Measurements from ENCODE around the gene IMP3.
"Not testable (repeated sequence)": the region's sequence is repeated elsewhere in the genome, so short reads cannot be mapped to it uniquely, and the experiment has no call there.

The IMP3 gene

DNA sequence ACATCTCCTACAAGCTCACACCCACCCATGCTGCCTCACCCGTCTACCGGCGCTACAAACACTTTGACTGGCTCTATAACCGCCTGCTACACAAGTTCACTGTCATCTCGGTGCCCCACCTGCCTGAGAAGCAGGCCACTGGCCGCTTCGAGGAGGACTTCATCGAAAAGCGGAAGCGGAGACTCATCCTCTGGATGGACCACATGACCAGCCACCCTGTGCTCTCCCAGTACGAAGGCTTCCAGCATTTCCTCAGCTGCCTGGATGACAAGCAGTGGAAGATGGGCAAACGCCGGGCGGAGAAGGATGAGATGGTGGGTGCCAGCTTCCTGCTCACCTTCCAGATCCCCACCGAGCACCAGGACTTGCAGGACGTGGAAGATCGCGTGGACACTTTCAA lies 9.8 kb upstream of the IMP3 start:
- DNase-seq: no peak

DNA sequence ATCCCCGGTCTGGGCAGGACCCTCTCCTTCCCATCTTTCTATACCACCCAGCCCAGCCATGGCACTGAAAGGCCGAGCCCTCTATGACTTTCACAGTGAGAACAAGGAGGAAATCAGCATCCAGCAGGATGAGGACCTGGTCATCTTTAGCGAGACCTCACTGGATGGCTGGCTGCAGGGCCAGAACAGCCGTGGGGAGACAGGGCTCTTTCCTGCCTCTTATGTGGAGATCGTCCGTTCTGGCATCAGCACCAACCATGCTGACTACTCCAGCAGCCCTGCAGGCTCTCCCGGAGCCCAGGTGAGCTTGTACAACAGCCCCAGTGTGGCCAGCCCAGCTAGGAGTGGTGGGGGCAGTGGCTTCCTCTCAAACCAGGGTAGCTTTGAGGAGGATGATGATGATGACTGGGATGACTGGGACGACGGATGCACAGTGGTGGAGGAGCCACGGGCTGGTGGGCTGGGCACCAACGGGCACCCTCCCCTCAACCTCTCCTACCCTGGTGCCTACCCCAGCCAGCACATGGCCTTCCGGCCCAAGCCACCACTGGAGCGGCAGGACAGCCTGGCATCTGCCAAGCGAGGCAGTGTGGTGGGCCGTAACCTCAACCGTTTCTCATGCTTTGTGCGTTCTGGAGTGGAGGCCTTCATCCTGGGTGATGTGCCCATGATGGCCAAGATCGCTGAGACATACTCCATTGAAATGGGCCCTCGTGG lies 9.2 kb upstream of the IMP3 start:
- no peak for DNase-seq

DNA sequence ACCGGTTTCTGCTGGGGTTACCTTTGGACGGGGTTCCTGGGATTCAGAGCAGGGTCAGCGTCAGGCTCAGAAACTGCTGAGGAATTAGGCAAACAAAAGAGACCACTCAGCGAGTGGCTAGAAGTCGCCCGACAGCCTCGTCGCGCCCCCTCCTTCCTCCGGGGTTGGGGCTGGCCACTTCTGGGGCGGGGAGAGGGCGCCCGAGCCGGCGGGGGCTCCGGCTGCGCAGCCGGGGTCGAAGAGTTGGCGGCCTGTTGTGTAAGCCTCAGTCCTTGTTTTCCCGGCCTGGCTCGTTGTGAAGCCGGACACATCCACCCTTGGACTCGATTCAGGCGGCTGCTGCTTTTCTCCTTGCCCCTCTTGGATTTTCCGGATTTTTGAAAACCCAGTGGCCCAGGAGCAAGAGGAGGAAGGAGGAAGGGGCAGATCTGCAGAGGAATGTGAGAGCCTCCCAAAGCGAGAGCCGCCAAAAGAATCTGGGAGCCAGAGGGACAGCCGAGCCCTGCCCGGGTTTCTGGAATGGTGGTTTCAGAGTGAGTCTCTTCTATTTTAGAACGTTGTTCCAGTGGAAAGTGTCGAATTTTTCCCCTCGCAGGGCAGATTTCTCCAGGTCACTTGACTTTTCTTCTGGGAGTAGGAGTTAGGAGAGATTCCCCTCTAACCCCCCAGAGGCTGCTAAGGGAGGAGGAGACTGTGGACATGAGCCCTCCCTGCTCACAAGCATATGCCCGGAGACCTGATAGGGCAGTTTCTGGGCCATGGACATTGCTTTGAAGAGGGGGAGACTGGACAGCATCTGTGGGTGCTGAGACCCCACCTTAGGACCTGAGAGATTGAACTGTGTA lies 8.4 kb upstream of the IMP3 start:
- DNase-seq: no peak

DNA sequence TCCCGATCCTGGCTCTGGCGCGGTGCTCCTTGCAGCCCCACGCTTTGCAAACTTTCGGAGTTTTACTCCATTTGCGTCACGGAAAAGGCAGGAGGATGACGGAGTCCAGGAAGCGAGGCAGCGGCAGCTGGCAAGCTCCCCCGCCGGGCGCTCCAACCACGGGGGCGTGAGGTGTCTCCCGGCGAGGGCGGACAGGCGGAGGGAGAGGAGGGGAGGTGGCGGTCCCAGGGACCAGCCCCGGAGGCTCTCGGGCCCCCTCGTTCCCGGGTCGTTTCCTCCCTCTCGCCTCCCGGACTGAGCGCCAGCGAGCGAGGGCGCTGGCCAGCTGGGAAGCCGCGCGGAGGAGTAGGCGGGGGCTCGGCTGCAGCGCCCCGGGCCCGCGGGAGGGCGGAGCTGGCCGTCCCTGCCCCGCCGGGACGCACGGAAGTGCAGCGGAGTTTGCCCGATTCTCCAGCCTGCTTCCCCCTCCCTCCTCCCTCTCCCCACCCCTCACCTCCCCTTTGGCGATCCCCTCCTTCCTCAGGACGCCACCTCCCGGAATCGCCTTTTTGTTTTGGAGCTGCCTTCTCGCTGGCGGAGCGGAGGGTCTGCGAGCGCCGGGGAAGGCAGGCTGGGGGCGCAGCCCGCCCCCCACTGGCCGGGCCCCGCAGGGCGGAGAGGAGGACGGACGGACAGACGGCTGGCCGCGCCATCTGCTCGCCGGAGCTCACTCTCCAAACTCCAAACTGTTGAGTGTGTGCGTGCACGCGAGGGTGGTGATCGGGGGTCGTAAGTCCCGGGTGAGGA lies 7.5 kb upstream of the IMP3 start, which contains the start of gene SNX33:
SNX33 (plus strand) TSS at position 543 of the 786 bp plus-strand sequence. CDS start 1,191 bp downstream, outside the sequence.
- DNase-seq: no peak

DNA sequence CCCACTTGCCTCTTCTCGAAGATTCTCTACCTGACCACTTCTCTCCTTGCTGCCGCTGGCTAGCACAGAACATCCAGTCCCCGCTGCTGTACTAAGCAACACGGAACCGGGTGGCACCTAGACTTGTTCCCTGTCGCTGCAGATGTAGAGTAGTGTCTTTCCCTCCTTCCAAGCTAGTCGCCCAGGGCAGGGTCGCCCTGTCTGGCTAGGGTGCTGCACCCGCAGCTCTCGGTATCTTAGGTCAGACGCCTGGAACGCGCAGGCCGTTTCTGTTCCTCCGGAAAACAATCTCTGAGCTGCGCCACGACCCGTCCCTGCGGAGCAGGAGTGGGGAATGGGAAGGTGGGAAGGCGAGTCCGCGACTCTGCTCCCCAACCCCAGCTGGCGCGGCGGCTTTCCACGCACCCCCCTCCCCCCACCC lies 6.9 kb upstream of the IMP3 start:
- no peak for DNase-seq

DNA sequence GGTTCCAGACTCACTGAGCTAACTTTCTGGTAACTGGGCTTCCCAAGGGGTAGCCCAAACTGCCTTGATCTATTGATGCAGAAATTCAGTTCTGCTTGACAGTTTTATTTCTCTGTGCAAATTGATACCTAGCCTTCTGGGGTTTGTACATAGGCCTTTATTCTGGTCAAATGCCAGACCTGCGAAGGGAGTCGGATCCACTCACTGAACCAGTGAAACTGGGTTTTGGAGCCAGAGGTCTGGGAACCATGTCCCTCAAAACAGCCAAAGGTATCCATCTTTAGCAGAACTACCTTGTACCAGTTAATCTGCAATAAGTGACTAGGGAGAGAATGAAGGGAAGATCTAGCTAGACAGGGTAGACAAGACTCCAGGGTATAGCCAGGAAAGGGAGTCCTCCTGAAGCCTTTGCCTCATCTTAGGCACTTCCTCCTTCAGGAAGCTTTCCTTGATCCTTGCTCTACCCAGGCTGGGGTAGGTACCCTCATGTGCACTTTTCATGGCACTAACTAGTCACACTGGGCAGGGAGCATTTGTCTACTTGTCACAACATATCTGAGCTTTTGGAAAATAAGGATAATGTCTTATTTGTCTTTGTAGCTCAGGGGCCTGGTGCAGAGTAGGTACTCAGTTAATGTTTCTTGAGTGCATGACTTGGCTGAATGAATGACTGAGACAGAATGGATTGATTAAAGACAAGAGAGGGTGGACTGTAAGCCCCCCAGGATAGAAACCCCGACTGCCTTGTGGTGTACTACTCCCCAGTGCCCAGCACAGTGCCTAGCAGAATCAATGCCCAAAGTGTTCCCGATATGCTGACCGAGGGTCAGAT lies 6.3 kb upstream of the IMP3 start:
- DNase-seq: no peak

DNA sequence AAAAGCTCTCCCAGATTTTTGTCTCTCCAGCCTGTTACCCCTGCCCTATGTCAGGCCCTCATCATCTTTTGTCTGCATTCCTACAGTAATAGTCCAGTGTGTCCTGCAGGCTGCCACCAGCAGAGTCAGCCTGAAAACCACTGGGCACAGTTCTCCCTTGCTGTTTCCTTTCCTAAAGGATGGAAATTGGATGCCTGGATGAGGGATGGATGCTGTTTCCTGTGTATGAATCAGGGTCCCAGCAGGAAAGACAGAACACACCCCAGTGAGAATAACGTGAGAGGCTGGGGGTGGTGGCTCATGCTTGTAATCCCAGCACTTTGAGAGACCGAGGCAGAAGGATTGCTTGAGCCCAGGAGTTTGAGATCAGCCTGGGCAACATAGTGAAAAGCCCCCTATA lies 4.4 kb upstream of the IMP3 start:
- DNase-seq: no peak

DNA sequence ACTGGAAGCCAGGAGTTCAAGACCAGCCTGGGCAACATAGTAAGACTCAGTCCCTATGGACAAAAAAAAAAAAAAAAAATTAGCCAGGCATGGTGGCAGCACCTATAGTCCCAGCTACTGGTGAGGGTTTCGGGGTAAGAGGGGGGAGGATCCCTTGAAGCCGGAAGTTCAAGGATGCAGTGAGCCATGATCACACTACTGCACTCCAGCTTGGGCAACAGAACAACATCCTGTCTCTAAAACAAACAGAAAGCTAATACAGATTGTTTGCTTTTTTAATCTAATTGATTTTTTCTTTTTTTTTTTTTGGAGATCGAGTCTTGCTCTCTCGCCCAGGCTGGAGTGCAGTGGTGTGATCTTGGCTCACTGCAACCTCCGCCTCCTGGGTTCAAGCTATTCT lies 1.6 kb upstream of the IMP3 start:
- DNase-seq: no peak

DNA sequence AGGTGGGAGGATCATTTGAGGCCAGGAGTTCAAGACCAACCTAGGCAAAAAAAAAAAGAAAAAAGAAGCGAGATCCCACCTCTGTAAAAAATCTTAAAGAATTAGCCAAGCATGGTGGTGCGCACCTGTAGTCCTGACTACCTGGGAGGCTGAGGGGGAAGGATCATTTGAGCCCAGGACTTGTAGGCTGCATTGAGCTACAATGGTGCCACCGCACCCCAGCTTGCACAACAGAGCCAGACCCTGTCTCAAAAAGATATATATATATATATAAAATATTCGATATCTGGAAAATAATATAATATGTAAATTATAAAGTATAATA lies 1.1 kb upstream of the IMP3 start:
- no peak for DNase-seq

DNA sequence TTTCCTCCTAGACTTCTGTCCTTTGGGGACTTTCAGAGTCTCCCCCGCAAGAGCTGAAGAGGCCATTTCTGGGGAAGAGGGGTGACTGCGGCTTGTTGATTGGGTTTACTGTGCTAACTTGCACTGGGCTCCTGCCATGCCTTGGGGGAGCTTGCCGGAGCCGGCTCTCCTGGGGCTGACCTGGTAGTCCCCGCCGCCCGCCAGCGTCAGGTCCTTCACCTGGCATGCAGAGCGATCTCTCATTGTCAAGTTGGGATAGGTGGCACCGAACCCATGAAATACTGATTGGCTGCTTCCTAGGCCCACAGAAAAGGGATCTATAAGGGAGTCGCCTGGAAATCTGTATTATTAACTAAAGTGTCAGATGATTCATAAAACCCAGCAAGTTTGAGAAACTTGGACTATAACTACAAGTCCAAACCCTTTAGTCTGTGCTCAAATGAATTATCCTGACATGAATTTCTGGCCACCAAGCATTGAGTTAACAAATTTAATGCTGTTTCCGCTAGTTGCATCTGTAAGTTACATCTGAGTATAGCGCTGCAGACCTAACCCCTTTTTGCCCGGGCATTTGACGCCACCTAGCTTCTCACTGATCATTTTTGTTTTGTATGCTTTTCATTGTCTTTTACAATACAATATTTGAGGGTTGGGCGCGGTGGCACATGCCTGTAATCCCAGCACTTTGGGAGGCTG lies 607 bp upstream of the IMP3 start:
- no peak for DNase-seq

DNA sequence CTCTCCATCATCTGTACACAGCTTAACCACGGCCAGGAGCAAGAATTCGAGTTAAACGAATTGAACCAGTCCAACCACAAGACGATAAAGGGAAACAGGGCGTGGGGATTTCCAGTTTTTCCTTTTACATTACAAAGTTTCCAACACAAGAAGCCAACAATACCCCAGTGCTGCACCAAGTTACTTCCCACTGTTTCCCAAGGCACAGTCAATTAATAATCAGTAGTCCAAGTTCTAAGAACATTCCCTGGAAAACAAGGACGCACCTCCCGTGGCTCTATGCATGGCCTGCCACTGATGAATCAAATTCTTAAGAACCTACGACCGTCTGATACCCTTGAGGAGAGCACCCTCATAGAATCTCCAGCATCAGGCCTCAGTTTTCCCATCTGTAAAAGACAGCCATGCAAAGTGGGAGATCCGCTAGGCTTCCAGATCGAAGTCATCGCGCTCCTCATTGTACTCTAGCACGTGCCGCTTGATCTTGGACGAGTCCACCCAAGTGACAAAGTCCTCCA lies 774 bp downstream of the IMP3 start:
- DNase-seq: no peak

DNA sequence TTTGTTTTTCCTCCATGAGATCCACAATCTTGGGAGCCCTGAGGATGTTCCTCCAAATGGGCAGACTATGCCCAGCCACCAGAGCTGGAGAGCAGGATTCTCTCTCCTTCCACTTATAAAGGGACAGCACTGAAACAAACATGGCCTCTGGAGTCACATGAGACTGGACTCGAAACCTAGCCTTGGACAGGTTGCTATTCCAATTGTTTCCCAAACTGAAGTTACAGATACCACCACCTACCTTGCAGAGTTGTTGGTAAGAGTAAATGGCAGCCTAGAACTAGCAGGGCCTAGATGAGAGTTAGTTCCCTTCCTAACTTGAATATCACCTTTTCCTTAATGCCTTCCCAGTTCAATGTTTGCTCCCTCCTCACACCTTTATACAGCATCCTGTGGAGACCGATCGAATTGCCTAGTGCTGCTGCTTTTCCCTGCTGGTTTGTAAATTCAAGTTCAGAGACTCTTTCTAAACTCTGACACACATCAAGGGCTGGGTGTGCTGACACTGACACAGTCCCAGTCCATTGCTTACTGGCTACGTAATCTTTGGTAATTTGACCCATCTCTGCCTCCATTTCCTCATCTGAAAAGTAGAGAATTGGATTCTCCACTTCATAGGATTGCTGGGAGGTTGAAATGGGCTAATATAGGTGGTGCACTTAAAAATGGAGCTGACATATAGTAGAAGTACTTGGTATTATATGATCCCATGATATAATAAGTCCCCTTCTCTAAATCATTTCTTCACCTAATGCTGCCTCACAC lies 2.6 kb downstream of the IMP3 start:
- no peak for DNase-seq

DNA sequence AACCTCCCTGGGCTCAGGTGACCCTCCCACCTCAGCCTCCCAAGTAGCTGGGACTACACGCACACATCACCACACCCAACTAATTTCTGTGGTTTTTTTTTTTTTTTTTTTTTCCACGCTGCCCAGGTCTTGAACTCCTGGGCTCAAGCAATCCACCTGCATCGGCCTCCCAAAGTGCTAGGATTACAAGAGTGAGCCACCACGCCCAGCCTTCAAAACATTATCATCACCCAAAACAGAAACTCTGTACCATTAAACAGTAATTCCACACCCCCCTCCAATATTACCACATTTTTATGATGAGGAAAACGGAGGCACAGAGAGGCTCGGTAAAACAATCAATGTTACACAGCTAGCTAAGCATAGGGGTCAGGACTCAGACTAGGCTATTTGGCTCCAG lies 4.0 kb downstream of the IMP3 start:
- no peak for DNase-seq

DNA sequence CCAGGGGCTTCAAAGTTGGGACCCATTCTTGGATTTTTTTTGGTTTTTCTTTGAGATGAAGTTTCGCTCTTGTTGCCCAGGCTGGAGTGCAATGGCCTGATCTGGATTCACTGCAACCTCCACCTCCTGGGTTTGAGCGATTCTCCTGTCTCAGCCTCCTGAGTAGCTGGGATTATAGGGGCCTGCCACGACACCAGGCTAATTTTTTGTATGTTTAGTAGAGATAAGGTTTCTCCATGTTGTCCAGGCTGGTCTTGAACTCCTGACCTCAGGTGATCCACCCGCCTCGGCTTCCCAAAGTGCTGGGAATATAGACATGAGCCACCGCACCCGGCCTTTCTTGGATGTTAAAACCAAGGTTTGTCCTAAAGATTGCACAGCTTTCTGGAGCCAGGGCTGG lies 6.1 kb downstream of the IMP3 start:
- DNase-seq: not testable (repeated sequence)

DNA sequence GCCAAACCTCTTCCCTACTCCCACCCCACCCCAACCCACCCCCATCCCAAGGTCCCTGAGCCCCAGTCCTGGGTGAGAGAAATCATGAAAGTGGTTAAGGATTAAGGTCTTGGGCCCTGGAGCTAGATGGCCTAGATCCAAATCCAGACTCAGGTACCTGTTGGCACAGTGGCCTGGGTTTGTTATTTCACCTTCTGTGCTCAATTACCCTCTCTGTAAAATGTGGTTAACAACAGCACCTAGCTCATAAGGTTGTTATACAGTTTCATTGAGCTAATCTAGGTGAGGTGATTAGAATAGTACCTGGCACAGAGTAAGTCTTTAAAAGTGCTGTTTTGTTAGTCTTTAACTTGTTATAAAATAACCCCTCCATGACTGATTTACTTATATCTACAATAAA lies 8.1 kb downstream of the IMP3 start:
- DNase-seq: peak; percentile 21

DNA sequence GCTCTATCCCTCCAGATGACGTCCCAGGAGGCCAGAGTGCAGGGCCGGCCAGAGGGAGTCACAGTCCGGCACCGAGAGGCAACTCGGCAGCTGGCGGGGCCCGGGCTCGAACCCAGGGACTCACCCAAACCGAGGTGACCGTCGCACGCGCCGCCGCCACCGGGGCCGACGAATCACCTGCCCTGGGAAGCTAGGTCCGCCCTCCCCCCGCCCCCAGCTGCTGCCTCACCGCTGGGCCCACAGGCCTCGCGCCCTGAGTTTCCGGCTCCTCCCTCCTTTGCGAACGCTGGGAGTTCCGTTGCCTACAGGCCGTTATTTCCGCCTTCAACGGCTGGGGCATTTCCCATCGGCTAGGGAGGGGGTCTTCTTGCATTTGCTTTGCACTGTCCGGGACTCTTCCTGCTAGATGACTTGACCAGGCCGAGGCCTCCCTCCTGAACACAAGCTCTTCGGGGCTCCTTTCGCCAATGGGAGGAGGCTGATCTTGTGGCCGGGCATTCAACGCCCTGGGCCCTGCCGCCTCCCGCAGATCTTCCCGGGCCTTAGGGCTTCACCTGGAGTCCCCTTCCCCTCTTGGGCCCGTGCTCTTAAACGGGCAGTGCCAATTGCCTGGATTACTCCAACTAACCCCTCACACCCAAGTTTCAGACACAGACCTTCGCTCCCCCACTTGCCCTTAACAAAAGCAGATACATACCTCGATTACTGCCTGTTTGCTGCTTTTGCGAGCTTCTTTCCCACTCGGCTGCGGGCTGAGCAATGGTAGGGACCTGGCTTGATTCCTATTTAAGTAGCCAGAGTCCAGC lies 14.3 kb downstream of the IMP3 start, which contains the start of gene SNUPN:
SNUPN (minus strand) TSS at position 184 of the 806 bp plus-strand sequence. CDS start 4,674 bp downstream, outside the sequence.
- DNase-seq: peak; percentile 52

DNA sequence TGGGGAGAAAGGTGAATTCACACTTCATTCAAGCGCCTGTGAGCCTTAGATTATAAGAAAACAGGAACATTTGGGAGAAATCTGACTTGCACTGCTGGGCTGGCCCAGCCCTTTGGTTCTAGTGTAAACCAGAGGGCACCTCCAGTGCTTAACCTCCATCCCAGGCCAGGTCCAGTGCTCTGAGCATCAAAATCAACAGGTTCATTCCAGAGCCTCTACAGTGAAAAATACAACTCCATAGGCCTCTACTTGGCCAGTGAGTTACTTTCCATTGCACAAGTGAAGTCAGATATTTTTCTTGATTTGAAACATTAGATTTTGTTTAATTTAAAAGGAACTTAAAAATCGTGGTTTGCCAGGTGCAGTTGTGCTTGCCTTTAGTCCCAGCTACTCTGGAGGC lies 17.5 kb downstream of the IMP3 start:
- DNase-seq: no peak

DNA sequence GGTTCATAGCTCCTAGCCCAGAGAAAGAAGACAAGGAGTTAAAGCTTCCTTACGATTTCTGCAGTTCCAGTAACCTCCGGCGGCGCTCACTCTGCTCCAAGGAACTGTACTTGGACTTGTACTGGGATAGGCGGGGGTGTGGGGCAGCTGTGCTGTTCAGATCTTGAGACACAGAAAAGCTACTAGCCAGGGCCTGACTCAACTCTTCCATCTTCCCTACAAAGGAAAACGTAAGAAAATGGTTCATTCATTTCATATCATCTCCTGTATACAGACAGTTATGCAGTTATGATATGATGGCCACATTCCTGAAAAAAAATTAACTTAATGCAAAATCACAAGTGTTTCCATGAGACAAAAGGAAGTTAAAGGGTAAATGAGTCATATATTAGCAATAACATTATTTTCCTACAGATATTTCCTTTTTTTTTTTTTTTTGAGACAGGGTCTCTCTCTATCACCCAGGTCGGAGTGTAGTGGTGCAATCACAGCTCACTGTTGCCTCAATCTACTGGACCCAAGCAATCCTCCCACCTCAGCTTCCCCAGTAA lies 19.1 kb downstream of the IMP3 start:
- no peak for DNase-seq

DNA sequence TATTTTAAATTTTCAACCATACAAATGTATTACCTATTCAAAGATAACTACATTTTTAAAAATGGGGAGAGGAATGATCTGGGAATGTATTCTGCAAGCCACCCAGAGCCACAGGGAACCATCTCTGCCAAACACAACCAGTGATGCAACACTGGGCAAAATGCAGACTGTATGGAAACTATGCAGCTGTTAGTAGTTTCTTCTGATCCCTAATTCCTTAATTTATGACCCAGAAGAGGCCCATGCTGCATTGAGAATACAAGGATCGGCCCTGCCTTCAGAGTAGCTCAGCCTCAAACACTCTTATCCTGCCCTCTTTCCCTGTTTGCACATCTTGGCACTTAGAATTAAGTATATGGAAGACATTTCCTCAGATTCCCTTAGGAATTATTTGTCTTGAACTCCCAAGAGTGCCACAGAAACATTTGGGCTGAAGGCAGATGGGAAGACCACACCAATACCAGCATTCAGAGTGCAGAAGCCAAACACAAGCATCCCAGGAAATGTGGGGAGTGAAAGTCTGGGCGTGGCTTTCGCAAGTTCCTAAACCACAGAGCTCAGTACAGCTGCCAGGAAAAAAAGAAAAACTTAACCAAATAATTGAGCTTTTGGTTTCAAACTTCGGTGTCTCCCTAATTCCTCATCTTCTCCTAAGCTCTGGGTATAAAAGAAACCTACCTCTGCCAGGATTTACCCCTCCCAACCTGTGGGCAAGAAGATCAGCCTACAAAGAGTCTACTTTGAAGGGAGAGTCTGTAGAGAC lies 19.8 kb downstream of the IMP3 start:
- no peak for DNase-seq

Measured in DMS79 (cell line).